Tibial nerve (tissue), 4 donors: ENCODE measurements around the gene IQSEC3. TPM values are rescaled to one million over a fixed set of nuclear protein-coding genes. Genes with fewer than 3 reads are reported as not detected.

Source experiments
- DNase-seq, 2 donors: peaks; one replicate each; pipeline ENCODE4 v3.0.0-alpha.2; 2019; ENCODE audit warnings: low spot score in 2 of 2
- H3K27ac ChIP-seq, 4 donors: fragments of 200-600 bp; sonication (generic) in 3 of 4; one replicate each; pipeline ENCODE4 v1.5.1; 2017 to 2019; ENCODE audit warnings: mild to moderate bottlenecking in 1 of 4
- H3K27me3 ChIP-seq, 2 donors: fragments of 200-600 bp; sonication (generic) in 1 of 2; one replicate each; pipeline versions ENCODE4 v1.5.1 to v1.6.0; 2017 to 2019
- H3K36me3 ChIP-seq, 3 donors: fragments of 200-600 bp; sonication (generic); one replicate each; pipeline ENCODE4 v1.5.1; 2018 to 2019
- H3K4me1 ChIP-seq, 4 donors: fragments of 200-600 bp; sonication (generic) in 3 of 4; one replicate each; pipeline ENCODE4 v1.5.1; 2017 to 2019
- H3K4me3 ChIP-seq, 4 donors: fragments of 200-600 bp; sonication (generic) in 3 of 4; one replicate each; pipeline ENCODE4 v1.5.1; 2017 to 2019; ENCODE audit warnings: mild to moderate bottlenecking in 1 of 4, moderate library complexity in 1 of 4
- H3K9me3 ChIP-seq, 4 donors: fragments of 200-600 bp; sonication (generic) in 3 of 4; one replicate each; pipeline ENCODE4 v1.5.1; 2017 to 2019
- EP300 ChIP-seq, 2 donors: sonication (generic); formaldehyde crosslinking; IDR thresholded peaks; one replicate each; pipeline ENCODE4 v1.6.1; 2017; ENCODE audit warnings: antibody characterized with exemption in 2 of 2, mild to moderate bottlenecking in 1 of 2
- POLR2A ChIP-seq, 2 donors: fragments of 450-650 bp; IDR thresholded peaks; one replicate each; pipeline ENCODE4 v1.6.1; 2017; ENCODE audit warnings: antibody characterized with exemption in 2 of 2, mild to moderate bottlenecking in 2 of 2, moderate library complexity in 2 of 2
- WGBS, 2 donors: methylation state at CpG; one replicate each; pipeline ENCODE4 v1.1.5; 2018; 5-methylcytosine and 5-hydroxymethylcytosine counted together
- total RNA-seq, 4 donors: library from RNA; depleted of rRNA; stranded (reverse); fragments of >200 nt; gene quantifications; one replicate each; pipeline ENCODE4 v1.1.0, GENCODE V29; 2016
- TF ChIP-seq, protein P1 (sequence below), 5 experiments: fragments of 200-600 bp in 3 of 5; fragments of 450-650 bp in 2 of 5; sonication (generic) in 3 of 5; IDR thresholded peaks; one replicate each; pipeline ENCODE4 v1.5.1; 2016 to 2019; ENCODE audit warnings: antibody characterized with exemption in 5 of 5, mild to moderate bottlenecking in 3 of 5, moderate library complexity in 2 of 5

Gene IQSEC3
- total RNA-seq, 4 donors from 2014 or later, result 0.84 to 6.5 (median 1.6) TPM

DNA sequence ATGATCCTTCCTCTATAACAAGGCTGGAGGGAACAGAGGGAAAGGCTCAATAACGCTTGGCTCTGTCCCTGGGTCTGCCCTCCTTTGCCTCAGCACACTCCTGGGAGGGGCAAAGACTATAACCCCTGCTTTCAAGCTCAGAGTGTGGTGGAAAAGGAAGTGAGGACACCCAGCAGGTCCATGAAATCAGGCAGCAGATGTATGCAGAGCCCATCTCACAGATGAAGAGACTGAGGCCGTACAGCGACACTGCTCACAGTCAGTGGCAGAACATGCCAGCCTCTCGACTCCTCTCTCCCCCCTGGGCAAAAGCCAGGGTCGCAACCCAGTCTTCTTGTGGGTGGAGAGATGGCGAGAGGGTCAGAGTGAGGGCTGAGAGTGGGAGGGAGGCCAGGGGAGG is 107.6 kb downstream of the IQSEC3 start:
- Histone ChIP-seq H3K9me3 (no peaks in the 10 kb centered on the region), H3K27me3 (peaks cover 0 to 7% of the 10 kb centered on the region in 2 donors), H3K27ac (no peak overlapping the region), H3K4me1 (peaks cover 0 to 41% (median 0%) of the 10 kb centered on the region in 4 donors), H3K36me3 (no peaks in the 10 kb centered on the region), H3K4me3 (no peak overlapping the region)
- no peak for DNase-seq
- no peak for TF ChIP-seq POLR2A (IDR thresholded peaks at IDR 0.05)
- TF ChIP-seq, protein P1, sequence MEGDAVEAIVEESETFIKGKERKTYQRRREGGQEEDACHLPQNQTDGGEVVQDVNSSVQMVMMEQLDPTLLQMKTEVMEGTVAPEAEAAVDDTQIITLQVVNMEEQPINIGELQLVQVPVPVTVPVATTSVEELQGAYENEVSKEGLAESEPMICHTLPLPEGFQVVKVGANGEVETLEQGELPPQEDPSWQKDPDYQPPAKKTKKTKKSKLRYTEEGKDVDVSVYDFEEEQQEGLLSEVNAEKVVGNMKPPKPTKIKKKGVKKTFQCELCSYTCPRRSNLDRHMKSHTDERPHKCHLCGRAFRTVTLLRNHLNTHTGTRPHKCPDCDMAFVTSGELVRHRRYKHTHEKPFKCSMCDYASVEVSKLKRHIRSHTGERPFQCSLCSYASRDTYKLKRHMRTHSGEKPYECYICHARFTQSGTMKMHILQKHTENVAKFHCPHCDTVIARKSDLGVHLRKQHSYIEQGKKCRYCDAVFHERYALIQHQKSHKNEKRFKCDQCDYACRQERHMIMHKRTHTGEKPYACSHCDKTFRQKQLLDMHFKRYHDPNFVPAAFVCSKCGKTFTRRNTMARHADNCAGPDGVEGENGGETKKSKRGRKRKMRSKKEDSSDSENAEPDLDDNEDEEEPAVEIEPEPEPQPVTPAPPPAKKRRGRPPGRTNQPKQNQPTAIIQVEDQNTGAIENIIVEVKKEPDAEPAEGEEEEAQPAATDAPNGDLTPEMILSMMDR (IDR thresholded peaks at IDR 0.05), result no peak
- no peak for TF ChIP-seq EP300 (IDR thresholded peaks at IDR 0.05)
- 51 to 54% methylated on average over 6 of the region's 6 CpGs for WGBS, 2 donors

DNA sequence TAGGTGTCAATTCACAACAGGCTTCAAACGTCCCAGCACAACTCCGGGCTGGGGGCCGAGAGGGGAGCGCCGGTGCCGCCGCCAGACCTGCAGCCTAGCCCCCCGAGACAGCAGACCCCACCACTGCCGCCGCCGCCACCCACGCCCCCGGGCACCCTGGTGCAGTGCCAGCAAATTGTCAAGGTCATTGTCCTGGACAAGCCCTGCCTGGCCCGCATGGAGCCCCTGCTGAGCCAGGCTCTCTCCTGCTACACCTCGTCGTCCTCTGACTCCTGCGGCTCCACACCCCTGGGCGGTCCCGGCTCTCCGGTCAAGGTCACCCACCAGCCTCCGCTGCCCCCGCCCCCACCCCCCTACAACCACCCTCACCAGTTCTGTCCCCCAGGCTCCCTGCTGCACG is 108.0 kb downstream of the IQSEC3 start:
- peaks cover 0 to 41% (median 0%) of the 10 kb centered on the region in 4 donors for H3K4me1 ChIP-seq
- TF ChIP-seq EP300 (IDR thresholded peaks at IDR 0.05) (no peak), POLR2A (IDR thresholded peaks at IDR 0.05) (no peak)
- TF ChIP-seq, protein P1 (IDR thresholded peaks at IDR 0.05), result no peak
- no peaks in the 10 kb centered on the region for H3K36me3 ChIP-seq
- peaks cover 0 to 3% of the 10 kb centered on the region in 2 donors for H3K27me3 ChIP-seq
- no peak overlapping the region for H3K4me3 ChIP-seq
- H3K27ac ChIP-seq, result no peak overlapping the region
- no peak for DNase-seq
- no peaks in the 10 kb centered on the region for H3K9me3 ChIP-seq
- 55 to 71% methylated on average over 18 to 23 of the region's 23 CpGs for WGBS, 2 donors

DNA sequence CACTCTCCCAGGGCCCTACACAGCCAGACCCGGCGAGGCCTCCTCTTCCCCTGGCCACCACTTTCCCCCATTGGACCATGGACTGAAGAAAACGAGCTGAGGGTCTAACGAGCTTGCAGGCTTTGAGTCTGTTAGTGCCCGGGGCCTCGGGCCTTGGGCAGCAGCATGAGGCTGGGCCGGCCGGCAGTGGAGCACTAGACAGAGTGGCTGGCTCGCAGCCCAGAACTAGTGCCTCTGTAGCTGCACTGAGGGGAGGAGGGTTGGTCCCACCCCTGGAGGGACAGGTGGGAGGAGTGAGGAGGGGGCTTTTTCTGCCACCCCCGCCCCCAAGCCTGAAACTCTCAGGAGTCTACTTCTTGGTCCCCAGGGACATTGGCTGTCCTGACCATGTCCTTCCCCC is 108.7 kb downstream of the IQSEC3 start:
- peaks cover 0 to 42% (median 0%) of the 10 kb centered on the region in 4 donors for H3K4me1 ChIP-seq
- DNase-seq, result no peak
- no peak overlapping the region for H3K27ac ChIP-seq
- no peaks in the 10 kb centered on the region for H3K36me3 ChIP-seq
- no peak for TF ChIP-seq POLR2A (IDR thresholded peaks at IDR 0.05)
- TF ChIP-seq EP300 (IDR thresholded peaks at IDR 0.05), result no peak
- TF ChIP-seq, protein P1 (IDR thresholded peaks at IDR 0.05), result no peak
- 25 to 31% methylated on average over 10 of the region's 10 CpGs for WGBS, 2 donors
- no peaks in the 10 kb centered on the region for H3K9me3 ChIP-seq
- H3K27me3 ChIP-seq, result no peaks in the 10 kb centered on the region
- H3K4me3 ChIP-seq, result no peak overlapping the region

DNA sequence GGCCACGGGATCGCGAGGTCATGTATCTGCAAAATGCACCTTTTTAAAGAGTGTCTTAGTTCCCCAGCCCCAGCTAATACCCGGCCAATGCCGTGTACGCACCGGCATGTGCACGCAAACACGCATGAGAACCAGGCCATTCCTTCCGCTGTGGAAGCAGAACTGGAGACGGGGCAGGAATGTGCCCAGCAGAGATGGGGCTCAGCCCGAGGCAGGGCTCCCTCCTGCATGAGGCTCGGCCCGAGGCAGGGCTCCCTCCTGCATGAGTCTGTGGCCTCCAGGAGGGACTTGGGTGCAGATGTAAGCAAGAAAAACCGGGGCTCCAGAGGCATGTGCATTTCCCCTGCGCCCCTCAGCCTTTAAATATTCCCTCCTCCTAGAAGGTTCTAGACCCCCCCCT is 109.2 kb downstream of the IQSEC3 start:
- 85 to 88% methylated on average over 15 to 16 of the region's 16 CpGs for WGBS, 2 donors
- no peak for DNase-seq
- H3K27me3 ChIP-seq, result no peaks in the 10 kb centered on the region
- H3K9me3 ChIP-seq, result no peaks in the 10 kb centered on the region
- no peaks in the 10 kb centered on the region for H3K36me3 ChIP-seq
- no peak overlapping the region for H3K4me3 ChIP-seq
- TF ChIP-seq EP300 (IDR thresholded peaks at IDR 0.05), result no peak
- TF ChIP-seq, protein P1 (IDR thresholded peaks at IDR 0.05), result no peak
- TF ChIP-seq POLR2A (IDR thresholded peaks at IDR 0.05), result no peak
- peaks cover 0 to 40% (median 0%) of the 10 kb centered on the region in 4 donors for H3K4me1 ChIP-seq
- no peak overlapping the region for H3K27ac ChIP-seq

DNA sequence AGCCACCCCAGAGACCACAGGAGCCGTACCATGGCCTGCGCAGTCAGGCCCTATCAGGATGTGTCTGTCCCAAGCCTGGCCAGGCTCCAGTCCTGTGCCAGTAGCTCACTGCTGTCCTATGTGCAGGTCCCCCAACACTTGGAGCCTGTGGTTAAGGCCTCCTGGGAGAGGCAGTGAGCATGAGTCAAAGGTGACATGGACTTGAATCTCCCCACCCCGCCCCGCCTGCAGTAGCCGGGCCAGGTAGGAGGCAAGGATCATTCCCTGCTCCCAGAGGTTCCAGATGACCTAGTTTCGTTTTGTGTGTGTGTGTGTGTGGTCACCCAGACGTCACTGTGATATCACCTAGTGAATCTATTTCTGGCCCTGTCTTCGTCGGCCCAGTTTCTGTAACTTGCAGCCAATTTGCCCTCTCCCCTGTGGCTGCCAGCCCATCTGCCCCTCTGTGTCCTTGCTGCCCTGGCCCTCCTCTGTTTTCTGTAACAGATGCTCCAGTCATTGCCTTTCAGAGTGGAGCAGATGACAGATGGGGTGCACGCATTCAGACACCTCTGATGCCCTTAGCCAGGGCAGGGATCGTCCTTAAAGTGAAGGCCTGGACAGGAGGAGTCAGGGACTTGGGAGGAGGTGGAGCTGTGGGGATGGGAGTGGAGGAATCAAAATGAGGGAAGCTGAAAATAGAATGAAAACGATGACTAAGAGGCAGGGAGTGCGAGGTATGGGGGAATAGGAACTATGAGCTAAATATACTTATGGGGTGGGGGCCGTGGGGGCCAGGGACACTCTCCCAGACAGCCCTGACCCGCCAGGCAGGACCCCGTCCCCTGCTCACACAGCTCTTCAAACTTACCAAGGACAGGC is 110.0 kb downstream of the IQSEC3 start:
- no peak for DNase-seq
- H3K9me3 ChIP-seq, result no peaks in the 10 kb centered on the region
- H3K4me1 ChIP-seq, result peaks cover 0 to 40% (median 0%) of the 10 kb centered on the region in 4 donors
- H3K27ac ChIP-seq, result no peak overlapping the region
- no peak overlapping the region for H3K4me3 ChIP-seq
- no peaks in the 10 kb centered on the region for H3K27me3 ChIP-seq
- WGBS, 2 donors, result 54 to 57% methylated on average over 15 to 16 of the region's 16 CpGs
- no peaks in the 10 kb centered on the region for H3K36me3 ChIP-seq
- TF ChIP-seq, protein P1 (IDR thresholded peaks at IDR 0.05), result no peak
- TF ChIP-seq POLR2A (IDR thresholded peaks at IDR 0.05), result no peak
- no peak for TF ChIP-seq EP300 (IDR thresholded peaks at IDR 0.05)
